Suppressor macrophage treated with lipopolysaccharide for 1 hour (primary cell): ENCODE results near the gene LRRC46.

Experiments
- DNase-seq, 3 donors: peaks; one replicate each; pipeline ENCODE4 v3.0.0-alpha.2; 2020 to 2022

LRRC46 gene

DNA sequence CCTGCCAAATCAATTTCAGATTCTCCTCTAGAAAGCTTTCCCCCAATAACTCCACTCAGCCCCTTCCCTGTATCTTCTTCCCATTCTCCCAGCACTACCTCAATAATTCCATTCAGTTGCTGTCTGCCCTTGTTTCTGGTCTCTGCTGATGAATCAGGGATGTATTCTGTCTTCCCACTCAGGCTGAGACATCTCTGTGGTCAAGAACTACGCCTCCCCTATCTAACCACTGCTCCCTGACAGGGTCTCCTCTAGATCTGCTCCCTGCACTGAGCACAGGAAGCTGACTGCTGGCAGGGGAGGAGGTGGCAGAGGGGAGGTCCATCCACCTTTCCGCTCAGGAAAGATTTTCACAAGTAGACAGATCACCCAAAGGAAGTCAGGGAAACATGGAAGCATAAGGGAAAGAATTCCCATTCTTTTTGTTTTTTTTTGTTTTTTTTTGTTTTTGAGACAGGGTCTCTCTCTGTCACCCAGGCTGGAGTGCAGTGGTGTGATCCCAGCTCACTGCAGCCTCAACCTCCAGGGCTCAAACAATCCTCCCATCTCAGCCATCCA lies 47.6 kb downstream of the LRRC46 start:
- DNase-seq: peak; percentile 42 to 63 (median 42)

DNA sequence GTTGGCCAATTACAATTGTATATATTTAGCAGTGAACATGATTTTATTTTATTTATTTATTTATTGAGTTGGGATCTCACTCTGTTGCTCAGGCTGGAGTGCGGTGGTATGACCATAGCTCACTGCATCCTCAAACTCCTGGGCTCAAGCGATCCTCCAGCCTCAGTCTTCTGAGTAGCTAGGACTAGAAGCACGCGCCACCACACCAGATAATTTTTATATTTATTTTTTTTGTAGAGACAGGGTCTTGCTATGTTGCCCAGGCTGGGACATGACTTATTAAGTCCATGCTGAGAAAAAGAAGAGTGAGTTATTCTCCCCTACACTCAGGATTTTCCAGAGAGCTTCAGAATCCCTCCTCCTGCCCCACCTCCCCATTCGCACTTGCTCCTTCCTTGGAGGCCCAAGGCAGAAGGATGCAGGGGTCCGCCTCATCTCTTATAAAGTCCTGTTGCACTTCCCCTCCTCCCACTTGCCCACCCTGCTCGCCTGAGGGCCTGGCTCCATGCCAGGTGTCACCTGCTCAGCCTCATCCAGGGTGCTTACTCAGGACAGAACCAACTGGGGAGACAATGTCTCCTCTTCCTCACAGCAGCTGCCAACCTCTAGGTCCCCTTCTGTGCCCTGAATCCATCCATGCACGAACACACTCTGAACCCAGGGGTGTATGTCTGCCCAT lies 48.4 kb downstream of the LRRC46 start:
- no peak for DNase-seq

DNA sequence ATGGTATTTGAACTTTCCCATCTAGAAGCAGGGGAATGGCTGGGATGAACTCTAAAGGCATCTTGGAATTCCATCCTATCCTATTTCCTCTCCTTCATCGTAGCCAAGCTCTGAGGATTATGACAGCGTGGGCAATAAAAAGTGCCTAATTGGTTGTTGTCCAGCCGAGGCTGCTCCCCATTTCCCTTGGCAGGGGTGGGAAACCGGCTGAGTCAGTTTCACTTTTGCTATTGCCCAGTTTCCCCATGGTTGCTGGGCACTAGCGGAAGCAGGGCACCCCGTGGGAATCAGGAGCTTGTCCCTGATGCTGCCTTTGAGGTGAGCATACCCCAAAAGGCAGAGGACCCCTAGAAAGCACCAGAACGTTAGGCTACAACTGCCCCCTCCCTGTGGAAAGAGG lies 50.8 kb downstream of the LRRC46 start:
- peak; percentile 64 to 79 (median 77) for DNase-seq

DNA sequence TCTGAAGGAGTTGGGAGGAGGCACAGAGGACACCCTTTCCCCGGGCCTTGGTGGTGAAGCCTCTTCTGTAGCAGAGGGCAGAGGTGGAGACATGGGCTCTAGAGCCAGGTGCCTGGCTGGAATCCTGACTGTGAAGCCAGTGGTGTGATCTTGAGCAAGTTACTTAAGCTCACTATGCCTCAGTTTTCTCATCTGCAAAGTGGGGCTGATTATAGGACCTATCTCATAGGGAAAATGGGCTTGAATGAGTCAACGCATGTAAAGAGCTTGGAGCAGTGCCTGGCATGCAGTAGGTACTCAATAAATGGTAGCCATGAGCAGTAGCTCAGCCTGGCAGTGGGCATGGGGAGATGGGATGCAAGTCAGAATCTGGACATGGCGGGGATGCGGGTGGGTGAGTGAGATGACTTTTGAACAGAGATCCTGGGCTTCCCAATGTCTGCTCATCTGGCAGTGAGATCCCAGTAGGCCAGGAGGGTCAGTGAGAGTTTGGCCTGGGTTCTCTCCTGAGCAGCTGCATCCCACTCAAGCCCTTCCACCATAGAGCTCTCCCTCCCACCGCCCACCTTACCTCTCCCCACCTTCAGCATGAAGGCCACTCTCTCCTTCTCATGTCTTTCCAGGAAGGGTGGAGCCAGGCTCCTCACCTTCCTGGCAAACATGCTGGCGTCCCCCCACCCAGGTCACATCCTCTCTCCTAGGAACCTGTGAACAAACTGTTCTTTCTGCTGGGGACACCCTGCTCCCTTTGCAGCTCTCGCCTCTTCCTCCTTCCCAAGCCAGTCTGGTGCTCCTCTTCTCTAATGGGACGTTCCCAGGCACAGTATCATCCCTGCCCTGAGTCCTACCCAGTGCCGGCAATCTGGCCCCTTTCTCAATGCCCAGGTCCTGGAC lies 51.5 kb downstream of the LRRC46 start:
- DNase-seq: no peak

DNA sequence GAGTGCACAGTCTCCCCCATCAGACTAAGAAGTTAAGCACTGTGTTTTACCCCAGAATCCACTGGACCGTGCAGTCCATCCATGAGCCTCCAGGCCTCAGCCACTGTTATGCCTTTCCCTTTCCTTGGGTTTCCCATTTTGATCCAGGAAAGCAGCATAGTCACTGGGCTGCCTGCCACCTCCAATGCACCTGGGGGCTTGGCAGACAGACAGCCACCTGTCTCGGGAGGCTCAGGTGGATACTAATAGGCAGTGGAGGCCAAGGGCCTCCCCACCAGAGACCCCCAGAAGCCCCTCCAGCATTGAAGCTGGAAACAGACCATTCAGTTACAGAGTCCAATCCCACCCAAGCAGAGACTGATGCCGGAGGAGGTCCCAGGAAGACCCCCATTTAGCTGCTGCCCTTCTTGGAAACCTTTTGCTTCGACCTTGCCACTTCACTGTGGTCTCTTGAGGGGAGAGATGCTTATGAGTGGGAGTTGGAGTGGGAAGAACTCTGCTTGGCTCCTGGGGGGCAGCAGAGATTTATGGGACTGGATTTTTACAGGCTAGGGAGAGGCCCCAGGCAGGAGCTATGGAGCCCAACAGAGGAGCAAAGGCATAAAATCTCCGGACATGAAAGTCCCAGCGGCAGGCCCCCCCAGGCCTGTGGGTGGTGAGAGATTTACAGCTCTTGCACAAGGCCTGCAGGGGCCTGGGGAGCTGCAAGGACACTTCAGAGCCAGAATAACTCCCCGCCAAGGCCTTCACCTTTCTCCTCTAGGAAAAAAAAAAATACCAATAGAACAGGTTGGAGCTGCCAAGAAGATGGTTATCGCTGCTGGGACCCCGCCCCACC lies 52.3 kb downstream of the LRRC46 start:
- no peak for DNase-seq

DNA sequence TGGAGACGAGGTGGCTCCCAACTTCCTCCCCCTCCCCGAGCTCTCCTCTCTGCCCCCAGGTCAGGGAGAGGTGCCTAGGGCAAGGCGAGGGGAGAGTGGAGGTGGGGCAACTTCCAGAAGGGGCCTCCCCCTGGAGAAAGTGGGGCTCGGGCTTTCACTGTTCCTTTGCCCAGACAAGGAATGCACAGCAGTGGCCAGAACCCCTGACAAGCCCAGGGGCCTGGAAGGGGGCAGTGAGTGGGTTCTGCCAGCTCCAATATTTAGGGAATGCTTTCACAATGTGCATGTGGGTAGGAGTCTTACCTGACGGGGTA lies 52.9 kb downstream of the LRRC46 start:
- DNase-seq: no peak

DNA sequence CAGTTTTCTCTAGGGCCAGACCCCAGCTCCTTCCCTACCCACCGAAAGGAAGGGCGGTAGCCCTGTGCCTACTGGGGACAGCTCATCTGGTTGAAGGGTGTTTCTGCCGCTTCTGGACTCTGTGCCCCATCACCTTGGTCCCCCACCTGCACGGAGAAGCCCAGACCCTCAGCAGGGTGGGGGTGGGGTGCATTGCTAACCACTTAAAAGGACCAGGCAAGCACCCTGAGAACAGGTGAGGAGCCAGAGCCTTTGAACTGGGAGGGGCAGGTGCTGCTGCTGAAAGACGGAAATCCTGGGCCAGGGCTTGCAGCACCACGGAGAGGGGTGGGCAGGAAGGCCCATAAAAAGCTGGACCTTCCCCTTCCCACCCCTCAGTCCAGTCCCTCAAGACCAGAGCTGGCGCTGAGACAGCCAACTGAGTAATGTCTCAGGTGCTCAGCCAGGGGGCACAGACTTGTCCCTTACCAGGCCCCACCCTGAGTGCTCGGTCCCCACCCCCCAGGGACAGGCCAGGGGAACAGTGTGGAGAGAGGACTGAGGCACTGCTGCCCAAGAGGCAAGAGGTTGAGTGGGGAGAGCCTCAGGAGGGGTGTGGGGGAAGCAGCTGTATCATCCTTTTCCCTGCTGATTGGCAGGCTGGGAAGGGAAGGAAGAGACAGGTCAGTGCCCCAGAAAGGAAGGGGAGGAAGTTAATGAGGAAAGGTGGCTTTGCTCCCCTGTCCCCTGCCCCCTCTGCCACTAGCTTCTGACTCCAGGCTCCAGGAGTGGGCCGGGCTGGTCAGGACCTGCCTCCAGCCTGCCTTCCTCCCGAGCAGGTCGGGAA lies 53.6 kb downstream of the LRRC46 start:
- DNase-seq: no peak
